ENCODE measurements around the gene MFSD12. TPM values are rescaled to one million over a fixed set of nuclear protein-coding genes. Genes with fewer than 3 reads are reported as not detected.

The MFSD12 gene
- total RNA-seq, 1 experiment from 2014 or later: 60.6 TPM

- Mint-ChIP-seq H3K9me3 (ENCODE audit: unreplicated experiment) (no peaks in the 10 kb centered on the region), H3K27me3 (ENCODE audit: insufficient read depth, unreplicated experiment) (no peaks in the 10 kb centered on the region), H3K27ac (ENCODE audit: unreplicated experiment) (no peak overlapping the region), H3K4me3 (ENCODE audit: unreplicated experiment) (peak overlapping the region; percentile 71), H3K36me3 (ENCODE audit: insufficient read depth, unreplicated experiment) (peaks cover 18% of the 10 kb centered on the region), H3K4me1 (ENCODE audit: low read depth, unreplicated experiment) (no peaks in the 10 kb centered on the region)
- ChIA-PET CTCF (interaction anchor here (0.6 kb wide), 1 partner anchor 85 kb away, joined by 6 read pairs; no protein-coding TSS in a partner anchor), POLR2A (interaction anchor here (0.6 kb wide), 1 partner anchor 81 kb away, joined by 3 read pairs; no protein-coding TSS in a partner anchor)
- Histone ChIP-seq H3K9me3 (no peaks in the 10 kb centered on the region), H3K4me1 (no peaks in the 10 kb centered on the region), H3K27me3 (replicated peaks; ENCODE audit: control insufficient read depth, insufficient read depth, low read length) (no peaks in the 10 kb centered on the region), H3K36me3 (ENCODE audit: control insufficient read depth, insufficient read depth, low read length) (no peaks in the 10 kb centered on the region), H3K4me3 (ENCODE audit: low read depth, low read length) (peak overlapping the region; percentile 40)
- no TSS peak for BruUV-seq (replicated peaks)
- TF ChIP-seq CTCF (IDR thresholded peaks at IDR 0.05; ENCODE audit: insufficient read depth in 1 of 2, low read depth in 1 of 2, low read length in 1 of 2, severe bottlenecking in 1 of 2, unreplicated experiment in 1 of 2): no peak
- DNase-seq: peak in 1 of 2 experiments; percentile 42
- intact Hi-C loops (cut with micrococcal nuclease; ENCODE audit: unreplicated experiment): no loop called here
These were observed 19.5 kb upstream of the MFSD12 start for GRCh38 chr19:3576696-3577443.

GRCh38 chr19:3575949-3576673 is 18.7 kb upstream of the MFSD12 start:
- peak overlapping the region; percentile 40 for H3K4me3 ChIP-seq (ENCODE audit: low read depth, low read length)
- H3K27ac Mint-ChIP-seq (ENCODE audit: unreplicated experiment): no peak overlapping the region
- ChIA-PET CTCF (interaction anchor here (0.7 to 1.0 kb wide), 4 partner anchors 19 to 91 kb away, joined by 3 to 6 read pairs (median 4); partner anchors contain the start of gene MFSD12), POLR2A (interaction anchor here (0.6 kb wide), 1 partner anchor 79 kb away, joined by 3 read pairs; no protein-coding TSS in a partner anchor)
- H3K4me3 Mint-ChIP-seq (ENCODE audit: unreplicated experiment): peak overlapping the region; percentile 71
- no peaks in the 10 kb centered on the region for H3K36me3 ChIP-seq (ENCODE audit: control insufficient read depth, insufficient read depth, low read length)
- intact Hi-C loops (cut with micrococcal nuclease; ENCODE audit: unreplicated experiment): no loop called here
- no peak for TF ChIP-seq CTCF (IDR thresholded peaks at IDR 0.05; ENCODE audit: insufficient read depth in 1 of 2, low read depth in 1 of 2, low read length in 1 of 2, severe bottlenecking in 1 of 2, unreplicated experiment in 1 of 2)
- no peaks in the 10 kb centered on the region for H3K4me1 Mint-ChIP-seq (ENCODE audit: low read depth, unreplicated experiment)
- no peaks in the 10 kb centered on the region for H3K9me3 ChIP-seq
- DNase-seq: no peak
- H3K27me3 Mint-ChIP-seq (ENCODE audit: insufficient read depth, unreplicated experiment): no peaks in the 10 kb centered on the region
- H3K36me3 Mint-ChIP-seq (ENCODE audit: insufficient read depth, unreplicated experiment): peaks cover 23% of the 10 kb centered on the region
- no peaks in the 10 kb centered on the region for H3K9me3 Mint-ChIP-seq (ENCODE audit: unreplicated experiment)
- H3K27me3 ChIP-seq (replicated peaks; ENCODE audit: control insufficient read depth, insufficient read depth, low read length): no peaks in the 10 kb centered on the region
- BruUV-seq (replicated peaks): no TSS peak
- no peaks in the 10 kb centered on the region for H3K4me1 ChIP-seq

GRCh38 chr19:3575260-3575741 is 17.9 kb upstream of the MFSD12 start:
- Histone ChIP-seq H3K4me3 (ENCODE audit: low read depth, low read length) (no peak overlapping the region), H3K4me1 (no peaks in the 10 kb centered on the region), H3K9me3 (no peaks in the 10 kb centered on the region), H3K27me3 (replicated peaks; ENCODE audit: control insufficient read depth, insufficient read depth, low read length) (no peaks in the 10 kb centered on the region), H3K36me3 (ENCODE audit: control insufficient read depth, insufficient read depth, low read length) (no peaks in the 10 kb centered on the region)
- no peak for TF ChIP-seq CTCF (IDR thresholded peaks at IDR 0.05; ENCODE audit: insufficient read depth in 1 of 2, low read depth in 1 of 2, low read length in 1 of 2, severe bottlenecking in 1 of 2, unreplicated experiment in 1 of 2)
- POLR2A ChIA-PET: no interaction called here
- Mint-ChIP-seq H3K9me3 (ENCODE audit: unreplicated experiment) (no peaks in the 10 kb centered on the region), H3K36me3 (ENCODE audit: insufficient read depth, unreplicated experiment) (peaks cover 23% of the 10 kb centered on the region), H3K27ac (ENCODE audit: unreplicated experiment) (no peak overlapping the region), H3K27me3 (ENCODE audit: insufficient read depth, unreplicated experiment) (no peaks in the 10 kb centered on the region), H3K4me3 (ENCODE audit: unreplicated experiment) (peak overlapping the region; percentile 71), H3K4me1 (ENCODE audit: low read depth, unreplicated experiment) (no peaks in the 10 kb centered on the region)
- peak in 1 of 2 experiments; percentile 44 for DNase-seq
- intact Hi-C loops (cut with micrococcal nuclease; ENCODE audit: unreplicated experiment): no loop called here
- no TSS peak for BruUV-seq (replicated peaks)
- CTCF ChIA-PET: interaction anchor here (0.7 to 1.0 kb wide), 4 partner anchors 18 to 90 kb away, joined by 3 to 6 read pairs (median 4); partner anchors contain the start of gene MFSD12
